Vagina (tissue), 2 donors: ENCODE data around the gene KRT84. TPM values are rescaled to one million over a fixed set of nuclear protein-coding genes. Genes with fewer than 3 reads are reported as not detected.

ENCODE experiments used
- DNase-seq, 2 donors: peaks; one replicate each; pipeline ENCODE4 v3.0.0-alpha.2; 2017; ENCODE audit errors: extremely low spot score in 2 of 2
- H3K27ac ChIP-seq: fragments of 200-600 bp; sonication (generic); one replicate; pipeline ENCODE4 v1.5.1; 2019
- H3K27me3 ChIP-seq: fragments of 200-600 bp; sonication (generic); one replicate; pipeline ENCODE4 v1.5.1; 2019
- H3K36me3 ChIP-seq, 2 donors: fragments of 200-600 bp; sonication (generic); one replicate each; pipeline ENCODE4 v1.5.1; 2017 to 2019
- H3K4me1 ChIP-seq: fragments of 200-600 bp; sonication (generic); one replicate; pipeline ENCODE4 v1.5.1; 2019
- H3K4me3 ChIP-seq, 2 donors: fragments of 200-600 bp; sonication (generic); 1 replicate in 1 of 2; 2 replicates in 1 of 2; pipeline ENCODE4 v1.5.1; 2016 to 2019
- H3K9me3 ChIP-seq: fragments of 200-600 bp; sonication (generic); one replicate; pipeline ENCODE4 v1.5.1; 2019
- CTCF ChIP-seq, 3 experiments: fragments of 450-650 bp in 2 of 3; fragments of 200-600 bp in 1 of 3; sonication (generic) in 1 of 3; IDR thresholded peaks; one replicate each; pipeline ENCODE4 v1.5.1; 2017 to 2019; ENCODE audit warnings: antibody characterized with exemption in 3 of 3, mild to moderate bottlenecking in 2 of 3, moderate library complexity in 2 of 3
- POLR2A ChIP-seq, 2 donors: fragments of 450-650 bp; IDR thresholded peaks; one replicate each; pipeline ENCODE4 v1.6.1; 2017; ENCODE audit warnings: antibody characterized with exemption in 2 of 2, mild to moderate bottlenecking in 2 of 2, moderate library complexity in 2 of 2
- POLR2AphosphoS5 ChIP-seq, 2 donors: sonication (generic); formaldehyde crosslinking; IDR thresholded peaks; one replicate each; pipeline ENCODE4 v1.9.0; 2017; ENCODE audit warnings: antibody characterized with exemption in 2 of 2, mild to moderate bottlenecking in 2 of 2, low read depth in 1 of 2; ENCODE audit not compliant: insufficient read depth in 1 of 2
- intact Hi-C: fragments of 100-400 bp; cut with DNase I; formaldehyde crosslinking; loops from one replicate; pipeline ENCODE4 v1.15.1; 2023
- total RNA-seq: library from RNA; depleted of rRNA; stranded (reverse); fragments of >200 nt; gene quantifications from one replicate; pipeline ENCODE4 v1.2.3, GENCODE V29; 2016

Gene KRT84
- total RNA-seq, 1 donor from 2014 or later = not detected

- Histone ChIP-seq H3K36me3 (no peaks in the 10 kb centered on the region), H3K9me3 (no peaks in the 10 kb centered on the region), H3K27ac (no peak overlapping the region), H3K27me3 (no peaks in the 10 kb centered on the region), H3K4me1 (no peaks in the 10 kb centered on the region), H3K4me3 (no peak overlapping the region)
- TF ChIP-seq POLR2A (IDR thresholded peaks at IDR 0.05) = no peak
- TF ChIP-seq CTCF (IDR thresholded peaks at IDR 0.05) = no peak
- TF ChIP-seq POLR2AphosphoS5 (IDR thresholded peaks at IDR 0.05; ENCODE audit: insufficient read depth in 1 of 2, low read depth in 1 of 2) = no peak
- intact Hi-C loops = no loop called here
- DNase-seq = no peak
Measured at GRCh38 chr12:52360106-52360662, 25.3 kb downstream of the KRT84 start.

GRCh38 chr12:52359621-52360061 is 25.8 kb downstream of the KRT84 start:
- Histone ChIP-seq H3K36me3 (no peaks in the 10 kb centered on the region), H3K4me1 (no peaks in the 10 kb centered on the region), H3K4me3 (no peak overlapping the region), H3K27me3 (no peaks in the 10 kb centered on the region), H3K9me3 (no peaks in the 10 kb centered on the region), H3K27ac (no peak overlapping the region)
- no peak for TF ChIP-seq POLR2A (IDR thresholded peaks at IDR 0.05)
- no peak for TF ChIP-seq CTCF (IDR thresholded peaks at IDR 0.05)
- no peak for TF ChIP-seq POLR2AphosphoS5 (IDR thresholded peaks at IDR 0.05; ENCODE audit: insufficient read depth in 1 of 2, low read depth in 1 of 2)
- intact Hi-C loops = no loop called here
- no peak for DNase-seq

GRCh38 chr12:52358575-52359350 is 26.7 kb downstream of the KRT84 start:
- Histone ChIP-seq H3K27me3 (no peaks in the 10 kb centered on the region), H3K36me3 (no peaks in the 10 kb centered on the region), H3K4me1 (no peaks in the 10 kb centered on the region), H3K4me3 (no peak overlapping the region), H3K27ac (no peak overlapping the region), H3K9me3 (no peaks in the 10 kb centered on the region)
- no peak for DNase-seq
- intact Hi-C loops = no loop called here
- TF ChIP-seq POLR2A (IDR thresholded peaks at IDR 0.05) (no peak), CTCF (IDR thresholded peaks at IDR 0.05) (no peak), POLR2AphosphoS5 (IDR thresholded peaks at IDR 0.05; ENCODE audit: insufficient read depth in 1 of 2, low read depth in 1 of 2) (no peak)

- H3K9me3 ChIP-seq = no peaks in the 10 kb centered on the region
- no peak overlapping the region for H3K27ac ChIP-seq
- intact Hi-C loops = no loop called here
- H3K4me1 ChIP-seq = no peaks in the 10 kb centered on the region
- H3K36me3 ChIP-seq = no peaks in the 10 kb centered on the region
- H3K4me3 ChIP-seq = no peak overlapping the region
- no peak for DNase-seq
- no peak for TF ChIP-seq POLR2A (IDR thresholded peaks at IDR 0.05)
- no peak for TF ChIP-seq POLR2AphosphoS5 (IDR thresholded peaks at IDR 0.05; ENCODE audit: insufficient read depth in 1 of 2, low read depth in 1 of 2)
- no peak for TF ChIP-seq CTCF (IDR thresholded peaks at IDR 0.05)
- H3K27me3 ChIP-seq = no peaks in the 10 kb centered on the region
Measured at GRCh38 chr12:52356762-52357580, 28.5 kb downstream of the KRT84 start.
